H9 (cell line): ENCODE data around the gene LIX1. TPM values are rescaled to one million over a fixed set of nuclear protein-coding genes. Genes with fewer than 3 reads are reported as not detected.

ENCODE experiments used
- DNase-seq: peaks from one replicate; pipeline ENCODE4 v3.0.0-alpha.2; 2017
- H2AFZ ChIP-seq: one replicate; pipeline ENCODE4 v1.6.1; 2013; ENCODE audit warnings: mild to moderate bottlenecking, low read length, control low read depth, moderate library complexity
- H2AK5ac ChIP-seq: 2 replicates; pipeline ENCODE4 v1.6.1; 2013; ENCODE audit warnings: low read length, control low read depth, mixed read lengths; ENCODE audit not compliant: insufficient read length
- H2BK120ac ChIP-seq: one replicate; pipeline ENCODE4 v1.6.1; 2013; ENCODE audit warnings: low read depth, mild to moderate bottlenecking, low read length, control low read depth, inconsistent platforms; ENCODE audit not compliant: poor library complexity, severe bottlenecking
- H2BK12ac ChIP-seq: 2 replicates; pipeline ENCODE4 v1.6.1; 2013; ENCODE audit warnings: low read length, control low read depth, mixed read lengths, low read depth; ENCODE audit not compliant: insufficient read length
- H2BK15ac ChIP-seq: 2 replicates; pipeline ENCODE4 v1.6.1; 2013; ENCODE audit warnings: low read depth, low read length, control low read depth
- H2BK20ac ChIP-seq: one replicate; pipeline ENCODE4 v1.6.1; 2013; ENCODE audit warnings: low read depth, mild to moderate bottlenecking, low read length, control low read depth, inconsistent platforms; ENCODE audit not compliant: poor library complexity, severe bottlenecking
- H2BK5ac ChIP-seq: 2 replicates; pipeline ENCODE4 v1.6.1; 2013; ENCODE audit warnings: low read length, control low read depth, mixed read lengths; ENCODE audit not compliant: insufficient read length
- H3K14ac ChIP-seq: 2 replicates; pipeline ENCODE4 v1.6.1; 2013; ENCODE audit warnings: low read length, control low read depth; ENCODE audit not compliant: insufficient read depth
- H3K18ac ChIP-seq: 2 replicates; pipeline ENCODE4 v1.6.1; 2013; ENCODE audit warnings: low read depth, mild to moderate bottlenecking, mixed read lengths, low read length, control low read depth; ENCODE audit not compliant: insufficient read length
- H3K23ac ChIP-seq: 2 replicates; pipeline ENCODE4 v1.6.1; 2013; ENCODE audit warnings: low read length, control low read depth, mixed read lengths, low read depth; ENCODE audit not compliant: insufficient read length
- H3K23me2 ChIP-seq: 2 replicates; pipeline ENCODE4 v1.6.1; 2013; ENCODE audit warnings: low read depth, mild to moderate bottlenecking, mixed read lengths, low read length, control low read depth; ENCODE audit not compliant: insufficient read length, poor library complexity, severe bottlenecking
- H3K27ac ChIP-seq: 2 replicates; pipeline ENCODE4 v1.5.1; 2013; ENCODE audit warnings: low read length, control low read depth, mixed read lengths, low read depth; ENCODE audit not compliant: insufficient read length
- H3K27me3 ChIP-seq: 2 replicates; pipeline ENCODE4 v1.6.1; 2013; ENCODE audit warnings: low read length, control low read depth, inconsistent platforms; ENCODE audit not compliant: insufficient read depth
- H3K4ac ChIP-seq: 2 replicates; pipeline ENCODE4 v1.6.1; 2013; ENCODE audit warnings: low read depth, mild to moderate bottlenecking, control low read depth, inconsistent platforms, low read length, moderate library complexity
- H3K4me1 ChIP-seq: 2 replicates; pipeline ENCODE4 v1.6.1; 2013; ENCODE audit warnings: low read length, control low read depth, inconsistent platforms; ENCODE audit not compliant: insufficient read depth
- H3K4me2 ChIP-seq: 2 replicates; pipeline ENCODE4 v1.6.1; 2013; ENCODE audit warnings: low read length, control low read depth, mixed read lengths; ENCODE audit not compliant: insufficient read length, insufficient read depth
- H3K56ac ChIP-seq: 2 replicates; pipeline ENCODE4 v1.6.1; 2013; ENCODE audit warnings: low read depth, mild to moderate bottlenecking, mixed read lengths, low read length, control low read depth; ENCODE audit not compliant: insufficient read length
- H3K79me1 ChIP-seq: 2 replicates; pipeline ENCODE4 v1.6.1; 2013; ENCODE audit warnings: low read depth, mild to moderate bottlenecking, moderate library complexity, low read length, control low read depth, inconsistent platforms; ENCODE audit not compliant: insufficient read depth, poor library complexity, severe bottlenecking
- H3K79me2 ChIP-seq: 2 replicates; pipeline ENCODE4 v1.6.1; 2013; ENCODE audit warnings: low read length, control low read depth, inconsistent platforms; ENCODE audit not compliant: insufficient read depth
- H3K9ac ChIP-seq: 2 replicates; pipeline ENCODE4 v1.6.1; 2013; ENCODE audit warnings: low read length, control low read depth, mixed read lengths; ENCODE audit not compliant: insufficient read length; ENCODE audit errors: extremely low read depth
- H3K9me3 ChIP-seq: one replicate; pipeline ENCODE4 v1.6.1; 2013; ENCODE audit warnings: low read depth, low read length, inconsistent platforms; ENCODE audit not compliant: control insufficient read depth
- H3T11ph ChIP-seq: one replicate; pipeline ENCODE4 v1.6.1; 2013; ENCODE audit warnings: mild to moderate bottlenecking, low read length, control low read depth, inconsistent platforms
- H4K20me1 ChIP-seq: one replicate; pipeline ENCODE4 v1.6.1; 2013; ENCODE audit not compliant: control insufficient read depth, insufficient read length, insufficient read depth
- H4K5ac ChIP-seq: 2 replicates; pipeline ENCODE4 v1.6.1; 2013; ENCODE audit warnings: low read depth, mild to moderate bottlenecking, mixed read lengths, low read length, control low read depth; ENCODE audit not compliant: insufficient read length
- H4K8ac ChIP-seq: replicated peaks from 2 replicates; pipeline ENCODE4 v1.6.1; 2013; ENCODE audit warnings: low read length, control low read depth, mixed read lengths, low read depth; ENCODE audit not compliant: insufficient read length
- H4K91ac ChIP-seq: 2 replicates; pipeline ENCODE4 v1.6.1; 2013; ENCODE audit warnings: low read depth, mild to moderate bottlenecking, moderate library complexity, mixed read lengths, low read length, control low read depth; ENCODE audit not compliant: insufficient read length
- H3K27ac Mint-ChIP-seq, 3 experiments: 2 replicates in 2 of 3; 3 replicates in 1 of 3; pipeline ENCODE4 v1.8.0; 2020 to 2021; ENCODE audit warnings: mixed read lengths in 3 of 3, mild to moderate bottlenecking in 1 of 3, moderate library complexity in 1 of 3
- H3K27me3 Mint-ChIP-seq: 2 replicates; pipeline ENCODE4 v1.8.0; 2021; ENCODE audit warnings: low read depth, mild to moderate bottlenecking, moderate library complexity, mixed read lengths
- H3K36me3 Mint-ChIP-seq, 3 experiments: 2 replicates in 2 of 3; 3 replicates in 1 of 3; pipeline ENCODE4 v1.8.0; 2020 to 2021; ENCODE audit warnings: low read depth in 3 of 3, mixed read lengths in 3 of 3; ENCODE audit not compliant: insufficient read depth in 1 of 3
- H3K4me1 Mint-ChIP-seq, 2 experiments: 2 replicates each; pipeline ENCODE4 v1.8.0; 2020; ENCODE audit warnings: mixed read lengths in 2 of 2
- H3K4me3 Mint-ChIP-seq, 2 experiments: 2 replicates in 1 of 2; 3 replicates in 1 of 2; pipeline ENCODE4 v1.8.0; 2020 to 2021; ENCODE audit warnings: mild to moderate bottlenecking in 2 of 2, mixed read lengths in 2 of 2, moderate library complexity in 1 of 2
- H3K9me3 Mint-ChIP-seq, 2 experiments: 2 replicates in 1 of 2; 3 replicates in 1 of 2; pipeline ENCODE4 v1.8.0; 2020; ENCODE audit warnings: mild to moderate bottlenecking in 2 of 2, mixed read lengths in 2 of 2, moderate library complexity in 1 of 2
- CTCF ChIP-seq: fragments of 200-600 bp; sonication (generic); conservative IDR thresholded peaks from 3 replicates; pipeline ENCODE4 v1.8.0; 2021; ENCODE audit warnings: antibody characterized with exemption, mild to moderate bottlenecking
- WGBS: extraction: QIAGEN DNeasy Blood & Tissue Kit; methylation state at CpG from one replicate; pipeline ENCODE4 v1.1.7; 2013; ENCODE audit warnings: missing lambda C conversion rate, low lambda C conversion rate, mixed read lengths; ENCODE audit not compliant: insufficient read length; ENCODE audit errors: extremely low coverage; 5-methylcytosine and 5-hydroxymethylcytosine counted together
- total RNA-seq: library from RNA; stranded (reverse); gene quantifications from 2 replicates; pipeline ENCODE4 v1.2.1, GENCODE V29; 2021

The LIX1 gene
- total RNA-seq, 1 experiment from 2014 or later, result 0.13 TPM

- Histone ChIP-seq H2BK20ac (no peak overlapping the region), H3K14ac (no peak overlapping the region), H3K79me2 (no peaks in the 10 kb centered on the region), H3K4ac (no peak overlapping the region), H3K18ac (no peak overlapping the region), H3K9me3 (no peaks in the 10 kb centered on the region), H2BK5ac (no peak overlapping the region), H2BK120ac (no peak overlapping the region), H3K23me2 (no peaks in the 10 kb centered on the region), H4K20me1 (no peaks in the 10 kb centered on the region), H2AK5ac (no peak overlapping the region), H3K27ac (no peak overlapping the region), H4K5ac (no peak overlapping the region), H4K8ac (no peak overlapping the region), H2BK15ac (no peak overlapping the region), H3K23ac (no peak overlapping the region), H3K4me1 (peaks cover 5% of the 10 kb centered on the region; the same call in 1 of the 2 replicates), H3K9ac (no peak overlapping the region), H3T11ph (no peak overlapping the region), H2AFZ (no peak overlapping the region), H3K56ac (no peak overlapping the region), H2BK12ac (no peak overlapping the region), H3K4me2 (no peak overlapping the region), H3K79me1 (no peaks in the 10 kb centered on the region), H4K91ac (no peak overlapping the region), H3K27me3 (no peaks in the 10 kb centered on the region)
- H3K9me3 Mint-ChIP-seq, result no peaks in the 10 kb centered on the region
- no peak for TF ChIP-seq CTCF
- H3K27me3 Mint-ChIP-seq, result no peaks in the 10 kb centered on the region; the same call in 1 of the 2 replicates
- peaks cover 29 to 32% of the 10 kb centered on the region in 2 experiments for H3K4me1 Mint-ChIP-seq
- H3K36me3 Mint-ChIP-seq, result no peaks in the 10 kb centered on the region
- no peak overlapping the region for H3K4me3 Mint-ChIP-seq
- no CpG with 5 or more reads among the region's 7 CpGs for WGBS
- no peak overlapping the region for H3K27ac Mint-ChIP-seq
- DNase-seq, result no peak
Measured at GRCh38 chr5:97046270-97046982, 96.0 kb downstream of the LIX1 start.
